Measurements from ENCODE around the gene CYP2A6.
"Not testable (repeated sequence)": the region's sequence is repeated elsewhere in the genome, so short reads cannot be mapped to it uniquely, and the experiment has no call there.

Gene CYP2A6

GRCh38 chr19:40811478-40812341 is 38.5 kb downstream of the CYP2A6 start:
- H3K9me3 ChIP-seq = no peaks in the 10 kb centered on the region
- peaks cover 34% of the 10 kb centered on the region for H3K27me3 ChIP-seq
- peak overlapping the region; percentile 79 for H3K27ac ChIP-seq
- H3K4me1 ChIP-seq (ENCODE audit: control insufficient read depth in 1 of 2, insufficient read depth in 1 of 2, low read depth in 1 of 2, low read length in 1 of 2) = peaks cover 30 to 33% of the 10 kb centered on the region in 2 experiments
- peaks cover 33% of the 10 kb centered on the region for H3K36me3 ChIP-seq
- no peak for TF ChIP-seq CTCF (IDR thresholded peaks at IDR 0.05)
- peak overlapping the region; percentile 69 to 74 for H3K4me3 ChIP-seq (ENCODE audit: low read depth in 1 of 2, low read length in 1 of 2)

DNA sequence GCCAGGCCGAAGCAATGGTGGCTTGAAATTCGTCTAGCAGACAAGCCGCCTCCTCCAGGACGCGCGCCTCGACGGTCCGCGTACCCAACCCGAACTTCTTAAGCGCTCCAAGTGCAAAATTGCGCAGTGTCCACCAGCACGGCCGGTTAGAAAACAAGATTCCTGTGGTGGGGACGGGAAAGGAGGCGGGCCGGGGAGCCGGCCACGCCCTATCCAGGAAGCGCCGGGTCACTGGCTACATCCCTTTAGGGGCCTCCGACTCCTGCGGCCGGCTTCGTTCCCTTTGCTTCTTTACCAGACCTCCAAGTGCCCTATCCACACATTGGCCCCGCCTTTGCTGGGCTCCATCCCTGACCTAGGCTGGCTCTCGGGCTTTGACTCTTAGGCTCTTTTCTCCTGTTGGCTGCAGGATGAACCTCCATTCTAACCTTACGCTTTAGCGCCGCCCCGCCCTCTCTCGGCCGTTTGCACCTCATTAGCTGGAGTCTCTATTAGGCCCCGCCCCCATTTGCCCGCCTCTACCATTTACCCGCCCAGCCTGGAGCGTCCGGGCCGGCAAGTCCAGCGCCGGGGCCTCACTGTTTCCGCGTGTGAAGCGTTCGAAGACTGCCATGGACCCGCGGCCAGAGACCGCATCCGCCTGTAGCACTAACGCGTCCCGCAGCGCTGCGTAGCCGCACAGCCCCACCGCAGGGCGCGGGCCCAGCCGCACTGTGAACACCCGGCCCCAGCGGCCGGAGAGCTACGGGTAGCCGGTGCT is 39.4 kb downstream of the CYP2A6 start:
- H3K36me3 ChIP-seq = peaks cover 42% of the 10 kb centered on the region
- H3K4me3 ChIP-seq (ENCODE audit: low read depth in 1 of 2, low read length in 1 of 2) = peak overlapping the region; percentile 69 to 74
- H3K27me3 ChIP-seq = peaks cover 34% of the 10 kb centered on the region
- H3K9me3 ChIP-seq = not testable (repeated sequence)
- peak; percentile 25 for TF ChIP-seq CTCF (IDR thresholded peaks at IDR 0.05)
- H3K27ac ChIP-seq = peak overlapping the region; percentile 79
- peaks cover 39 to 42% of the 10 kb centered on the region in 2 experiments for H3K4me1 ChIP-seq (ENCODE audit: control insufficient read depth in 1 of 2, insufficient read depth in 1 of 2, low read depth in 1 of 2, low read length in 1 of 2)

GRCh38 chr19:40810160-40810559 is 40.1 kb downstream of the CYP2A6 start:
- Histone ChIP-seq H3K4me3 (ENCODE audit: low read depth in 1 of 2, low read length in 1 of 2) (peak overlapping the region; percentile 69 to 74), H3K4me1 (ENCODE audit: control insufficient read depth in 1 of 2, insufficient read depth in 1 of 2, low read depth in 1 of 2, low read length in 1 of 2) (peaks cover 46 to 48% of the 10 kb centered on the region in 2 experiments), H3K27ac (peak overlapping the region; percentile 79)

GRCh38 chr19:40809358-40810086 is 40.7 kb downstream of the CYP2A6 start:
- Histone ChIP-seq H3K36me3 (peaks cover 55% of the 10 kb centered on the region), H3K27ac (peak overlapping the region; percentile 79), H3K4me3 (ENCODE audit: low read depth in 1 of 2, low read length in 1 of 2) (peak overlapping the region in 1 of 2 experiments; percentile 69), H3K27me3 (peaks cover 27% of the 10 kb centered on the region), H3K4me1 (ENCODE audit: control insufficient read depth in 1 of 2, insufficient read depth in 1 of 2, low read depth in 1 of 2, low read length in 1 of 2) (peaks cover 52 to 55% of the 10 kb centered on the region in 2 experiments), H3K9me3 (no peaks in the 10 kb centered on the region)
- TF ChIP-seq CTCF (IDR thresholded peaks at IDR 0.05) = no peak

More at GRCh38 chr19:40810160-40810559, 40.1 kb downstream of the CYP2A6 start:
- Histone ChIP-seq H3K36me3 (peaks cover 49% of the 10 kb centered on the region), H3K27me3 (peaks cover 30% of the 10 kb centered on the region), H3K9me3 (no peaks in the 10 kb centered on the region)
- no peak for TF ChIP-seq CTCF (IDR thresholded peaks at IDR 0.05)

DNA sequence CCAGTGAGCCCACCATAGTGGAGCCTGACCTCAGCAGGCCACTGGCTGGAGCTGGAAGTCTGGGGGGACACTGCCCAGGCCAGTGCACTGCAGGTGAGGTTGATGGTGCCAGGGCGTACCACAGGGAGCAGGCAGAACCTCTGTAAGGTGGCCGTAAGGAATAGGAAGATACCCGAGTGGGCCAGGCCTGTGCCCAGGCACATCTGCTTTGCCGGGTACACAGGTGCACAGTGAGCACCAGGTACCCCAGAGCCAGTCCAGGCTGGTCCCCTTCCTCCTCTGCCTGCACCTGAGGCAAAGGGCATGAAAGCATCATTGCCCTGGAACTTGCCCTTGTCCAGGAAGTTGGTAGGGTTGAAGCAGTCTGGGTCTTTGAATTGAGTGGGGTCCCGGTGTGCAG is 41.8 kb downstream of the CYP2A6 start:
- peaks cover 62 to 65% of the 10 kb centered on the region in 2 experiments for H3K4me1 ChIP-seq (ENCODE audit: control insufficient read depth in 1 of 2, insufficient read depth in 1 of 2, low read depth in 1 of 2, low read length in 1 of 2)
- no peaks in the 10 kb centered on the region for H3K9me3 ChIP-seq
- H3K36me3 ChIP-seq = peaks cover 63% of the 10 kb centered on the region
- peaks cover 20% of the 10 kb centered on the region for H3K27me3 ChIP-seq
- no peak for TF ChIP-seq CTCF (IDR thresholded peaks at IDR 0.05)
- H3K4me3 ChIP-seq (ENCODE audit: low read depth in 1 of 2, low read length in 1 of 2) = no peak overlapping the region
- peak overlapping the region; percentile 96 for H3K27ac ChIP-seq

Data from neutrophil (primary cell).